CD4-positive, alpha-beta T cell treated with Interleukin-12 subunit alpha and Interleukin-12 subunit beta, for 1 hour (primary cell): ENCODE results near the gene MUC20.
"Not testable (repeated sequence)": the region's sequence is repeated elsewhere in the genome, so short reads cannot be mapped to it uniquely, and the experiment has no call there.

ENCODE experiments used
- DNase-seq: peaks from one replicate; pipeline ENCODE4 v3.0.0-alpha.2; 2020

The MUC20 gene

GRCh38 chr3:195720831-195721506 lies at the start of gene MUC20:
TSS of gene MUC20 (plus strand) at chr3:195720978. CDS start at chr3:195721008, 30 bp downstream.
- DNase-seq = not testable (repeated sequence)

- not testable (repeated sequence) for DNase-seq
Measured at GRCh38 chr3:195671283-195671682, 49.5 kb upstream of the MUC20 start.

GRCh38 chr3:195673711-195674110 lies 47.1 kb upstream of the MUC20 start:
- DNase-seq = not testable (repeated sequence)

- DNase-seq = not testable (repeated sequence)
Measured at GRCh38 chr3:195678391-195679015, 42.3 kb upstream of the MUC20 start.

- not testable (repeated sequence) for DNase-seq
Measured at GRCh38 chr3:195680690-195681089, 40.1 kb upstream of the MUC20 start.

- not testable (repeated sequence) for DNase-seq
Measured at GRCh38 chr3:195681458-195682103, 39.2 kb upstream of the MUC20 start.

- not testable (repeated sequence) for DNase-seq
Measured at GRCh38 chr3:195682104-195682742, 38.6 kb upstream of the MUC20 start.

GRCh38 chr3:195683722-195684526 lies 36.9 kb upstream of the MUC20 start:
- not testable (repeated sequence) for DNase-seq

GRCh38 chr3:195684527-195685257 lies 36.1 kb upstream of the MUC20 start:
- DNase-seq = not testable (repeated sequence)

GRCh38 chr3:195686537-195687208 lies 34.1 kb upstream of the MUC20 start:
- peak; percentile 41 for DNase-seq

- DNase-seq = peak; percentile 60
Measured at GRCh38 chr3:195687209-195687760, 33.5 kb upstream of the MUC20 start.

GRCh38 chr3:195688471-195689183 lies 32.2 kb upstream of the MUC20 start:
- not testable (repeated sequence) for DNase-seq

GRCh38 chr3:195689184-195690070 lies 31.4 kb upstream of the MUC20 start:
- not testable (repeated sequence) for DNase-seq

- DNase-seq = no peak
Measured at GRCh38 chr3:195690951-195691350, 29.8 kb upstream of the MUC20 start.

GRCh38 chr3:195691596-195692353 lies 29.0 kb upstream of the MUC20 start:
- DNase-seq = not testable (repeated sequence)

- DNase-seq = no peak
Measured at GRCh38 chr3:195692354-195692685, 28.5 kb upstream of the MUC20 start.

GRCh38 chr3:195692781-195693427 lies 27.9 kb upstream of the MUC20 start:
- DNase-seq = no peak
